Activated naive CD8-positive, alpha-beta T cell treated with anti-CD3 and anti-CD28 coated beads, Interleukin-2, amount 50 U/mL, for 16 hours (primary cell): Measurements from ENCODE around the gene PTTG1.

Experiments used
- DNase-seq: peaks from one replicate; pipeline ENCODE4 v3.0.0-alpha.2; 2020; ENCODE audit warnings: low read depth, low spot score

Gene PTTG1

GRCh38 chr5:160453751-160454150 is 32.1 kb downstream of the PTTG1 start:
- DNase-seq, result no peak

GRCh38 chr5:160455600-160455999 is 33.9 kb downstream of the PTTG1 start:
- DNase-seq, result no peak

- no peak for DNase-seq
Measured at GRCh38 chr5:160456480-160457177, 35.0 kb downstream of the PTTG1 start.

GRCh38 chr5:160457252-160457651 is 35.6 kb downstream of the PTTG1 start:
- DNase-seq, result no peak

- DNase-seq, result no peak
Measured at GRCh38 chr5:160458806-160459800, 37.4 kb downstream of the PTTG1 start.

GRCh38 chr5:160460377-160461049 is 38.9 kb downstream of the PTTG1 start:
- DNase-seq, result no peak

GRCh38 chr5:160461378-160461777 is 39.7 kb downstream of the PTTG1 start:
- no peak for DNase-seq

- no peak for DNase-seq
Measured at GRCh38 chr5:160462167-160462566, 40.5 kb downstream of the PTTG1 start.

GRCh38 chr5:160463227-160463626 is 41.6 kb downstream of the PTTG1 start:
- no peak for DNase-seq

GRCh38 chr5:160463740-160464465 is 42.2 kb downstream of the PTTG1 start:
- no peak for DNase-seq

GRCh38 chr5:160464466-160464797 is 42.8 kb downstream of the PTTG1 start:
- DNase-seq, result no peak

- DNase-seq, result no peak
Measured at GRCh38 chr5:160466116-160466515, 44.5 kb downstream of the PTTG1 start.

- DNase-seq, result no peak
Measured at GRCh38 chr5:160466889-160467554, 45.4 kb downstream of the PTTG1 start.

GRCh38 chr5:160467555-160468362 is 46.1 kb downstream of the PTTG1 start:
- DNase-seq, result peak; percentile 32

- DNase-seq, result no peak
Measured at GRCh38 chr5:160468363-160468975, 46.8 kb downstream of the PTTG1 start.

- no peak for DNase-seq
Measured at GRCh38 chr5:160469156-160470144, 47.8 kb downstream of the PTTG1 start.

GRCh38 chr5:160470437-160471361 is 49.0 kb downstream of the PTTG1 start:
- no peak for DNase-seq
